ENCODE data around the gene ELK3.
A peak's percentile ranks its signal among the peaks of the same experiment; 100 is the strongest.
"Not testable (repeated sequence)": the region's sequence is repeated elsewhere in the genome, so short reads cannot be mapped to it uniquely, and the experiment has no call there.

Gene ELK3

DNA sequence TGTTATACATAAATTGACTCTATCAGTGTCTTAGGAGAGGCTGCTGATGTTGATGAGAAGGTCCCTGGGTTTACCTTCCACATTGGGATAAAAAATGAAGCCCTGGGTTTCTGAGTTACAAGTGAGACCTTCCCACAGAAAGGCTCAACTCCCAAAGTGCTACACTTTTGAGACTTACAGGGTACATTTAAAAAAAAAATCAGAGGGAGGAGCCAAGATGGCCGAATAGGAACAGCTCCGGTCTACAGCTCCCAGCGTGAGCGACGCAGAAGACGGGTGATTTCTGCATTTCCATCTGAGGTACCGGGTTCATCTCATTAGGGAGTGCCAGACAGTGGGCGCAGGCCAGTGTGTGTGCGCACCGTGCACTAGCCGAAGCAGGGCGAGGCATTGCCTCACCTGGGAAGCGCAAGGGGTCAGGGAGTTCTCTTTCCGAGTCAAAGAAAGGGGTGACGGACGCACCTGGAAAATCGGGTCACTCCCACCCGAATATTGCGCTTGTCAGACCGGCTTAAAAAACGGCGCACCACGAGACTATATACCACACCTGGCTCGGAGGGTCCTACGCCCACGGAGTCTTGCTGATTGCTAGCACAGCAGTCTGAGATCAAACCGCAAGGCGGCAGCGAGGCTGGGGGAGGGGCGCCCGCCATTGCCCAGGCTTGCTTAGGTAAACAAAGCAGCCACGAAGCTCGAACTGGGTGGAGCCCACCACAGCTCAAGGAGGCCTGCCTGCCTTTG, 121.7 kb downstream of the ELK3 start:
- H3K27me3 ChIP-seq (ENCODE audit: control insufficient read depth in 1 of 2, insufficient read depth in 2 of 2, low read length in 2 of 2); H3K27ac ChIP-seq (ENCODE audit: low read depth, low read length); H3K9me3 ChIP-seq (ENCODE audit: control insufficient read depth in 1 of 2, low read length in 2 of 2); H3K9ac ChIP-seq (ENCODE audit: low read depth in 1 of 2, low read length in 2 of 2); H3K4me1 ChIP-seq (ENCODE audit: control insufficient read depth in 1 of 2, insufficient read depth in 2 of 2, low read length in 2 of 2); H3K36me3 ChIP-seq (ENCODE audit: control insufficient read depth in 1 of 2, insufficient read depth in 2 of 2, low read length in 2 of 2): not testable (repeated sequence)
- H3K4me3 ChIP-seq (ENCODE audit: low read depth in 1 of 2, low read length in 2 of 2) = peak overlapping the region in 1 of 2 donors; percentile 45

DNA sequence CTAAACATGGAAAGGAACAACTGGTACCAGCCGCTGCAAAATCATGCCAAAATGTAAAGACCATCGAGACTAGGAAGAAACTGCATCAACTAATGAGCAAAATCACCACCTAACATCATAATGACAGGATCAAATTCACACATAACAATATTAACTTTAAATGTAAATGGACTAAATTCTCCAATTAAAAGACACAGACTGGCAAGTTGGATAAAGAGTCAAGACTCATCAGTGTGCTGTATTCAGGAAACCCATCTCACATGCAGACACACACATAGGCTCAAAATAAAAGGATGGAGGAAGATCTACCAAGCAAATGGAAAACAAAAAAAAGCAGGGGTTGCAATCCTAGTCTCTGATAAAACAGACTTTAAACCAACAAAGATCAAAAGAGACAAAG, 123.6 kb downstream of the ELK3 start:
- H3K27ac ChIP-seq (ENCODE audit: low read depth, low read length); H3K9ac ChIP-seq (ENCODE audit: low read depth in 1 of 2, low read length in 2 of 2); H3K36me3 ChIP-seq (ENCODE audit: control insufficient read depth in 1 of 2, insufficient read depth in 2 of 2, low read length in 2 of 2); H3K4me3 ChIP-seq (ENCODE audit: low read depth in 1 of 2, low read length in 2 of 2); H3K9me3 ChIP-seq (ENCODE audit: control insufficient read depth in 1 of 2, low read length in 2 of 2); H3K27me3 ChIP-seq (ENCODE audit: control insufficient read depth in 1 of 2, insufficient read depth in 2 of 2, low read length in 2 of 2); H3K4me1 ChIP-seq (ENCODE audit: control insufficient read depth in 1 of 2, insufficient read depth in 2 of 2, low read length in 2 of 2): not testable (repeated sequence)

Data from duodenal mucosa (tissue), 2 donors.